H1 (cell line): ENCODE results near the gene AVPR2.

Source experiments
- ATF2 ChIP-seq: IDR thresholded peaks from 2 replicates; pipeline ENCODE4 v1.6.1; 2012; ENCODE audit warnings: low read length, inconsistent platforms
- BRCA1 ChIP-seq: IDR thresholded peaks from 2 replicates; pipeline ENCODE4 v1.6.1; 2012; ENCODE audit warnings: low read depth, low read length, improper control_type of control experiment
- EZH2 ChIP-seq: fragments of 200-600 bp; sonication (generic); IDR thresholded peaks from 2 replicates; pipeline ENCODE4 v1.7.1; 2012; ENCODE audit warnings: low read depth, mild to moderate bottlenecking, moderate library complexity, low read length, inconsistent platforms; ENCODE audit not compliant: severe bottlenecking
- POLR2A ChIP-seq, 2 experiments: IDR thresholded peaks; 1 replicate in 1 of 2; 2 replicates in 1 of 2; pipeline ENCODE4 v1.6.1; 2011; ENCODE audit warnings: low read depth in 2 of 2, low read length in 2 of 2, mild to moderate bottlenecking in 2 of 2; ENCODE audit errors: control extremely low read depth in 1 of 2
- POLR2AphosphoS5 ChIP-seq: IDR thresholded peaks from 2 replicates; pipeline ENCODE4 v1.6.1; 2011; ENCODE audit warnings: low read depth, low read length
- RAD21 ChIP-seq, 2 experiments: IDR thresholded peaks in 1 of 2; conservative IDR thresholded peaks in 1 of 2; 2 replicates each; pipeline ENCODE4 v1.6.1; 2011; ENCODE audit warnings: low read depth in 2 of 2, low read length in 2 of 2, improper control_type of control experiment in 1 of 2, inconsistent platforms in 1 of 2, mild to moderate bottlenecking in 1 of 2, moderate library complexity in 1 of 2
- RNF2 ChIP-seq: fragments of 200-900, 300-1000 bp; sonication (generic); IDR thresholded peaks from 2 replicates; pipeline ENCODE4 v1.7.1; 2016; ENCODE audit warnings: borderline replicate concordance, low read depth, mild to moderate bottlenecking, antibody characterized with exemption, low read length; ENCODE audit not compliant: poor library complexity, severe bottlenecking; ENCODE audit errors: missing control alignments
- SIX5 ChIP-seq: IDR thresholded peaks from 2 replicates; pipeline ENCODE4 v1.6.1; 2011; ENCODE audit warnings: mild to moderate bottlenecking, low read depth, low read length
- SP2 ChIP-seq: IDR thresholded peaks from 2 replicates; pipeline ENCODE4 v1.6.1; 2012; ENCODE audit warnings: mild to moderate bottlenecking, low read length, inconsistent platforms
- TAF1 ChIP-seq: IDR thresholded peaks from 2 replicates; pipeline ENCODE4 v1.6.1; 2011; ENCODE audit warnings: mild to moderate bottlenecking, low read depth, low read length
- USF2 ChIP-seq: IDR thresholded peaks from 2 replicates; pipeline ENCODE4 v1.6.1; 2011; ENCODE audit warnings: low read length, improper control_type of control experiment
- YY1 ChIP-seq: IDR thresholded peaks from 2 replicates; pipeline ENCODE4 v1.6.1; 2011; ENCODE audit warnings: low read depth, mild to moderate bottlenecking, low read length
- ZNF274 ChIP-seq: IDR thresholded peaks from 2 replicates; pipeline ENCODE4 v1.7.0; 2012; ENCODE audit warnings: low read length, borderline replicate concordance; ENCODE audit errors: extremely low read depth
- TF ChIP-seq, protein P1 (sequence below), 3 experiments: IDR thresholded peaks; 1 replicate in 2 of 3; 2 replicates in 1 of 3; pipeline versions ENCODE4 v1.5.1 to v1.6.1; 2011; ENCODE audit warnings: low read length in 3 of 3, mild to moderate bottlenecking in 3 of 3, inconsistent platforms in 2 of 3, low read depth in 1 of 3, moderate library complexity in 1 of 3; ENCODE audit not compliant: insufficient read depth in 1 of 3; ENCODE audit errors: control extremely low read depth in 1 of 3

DNA sequence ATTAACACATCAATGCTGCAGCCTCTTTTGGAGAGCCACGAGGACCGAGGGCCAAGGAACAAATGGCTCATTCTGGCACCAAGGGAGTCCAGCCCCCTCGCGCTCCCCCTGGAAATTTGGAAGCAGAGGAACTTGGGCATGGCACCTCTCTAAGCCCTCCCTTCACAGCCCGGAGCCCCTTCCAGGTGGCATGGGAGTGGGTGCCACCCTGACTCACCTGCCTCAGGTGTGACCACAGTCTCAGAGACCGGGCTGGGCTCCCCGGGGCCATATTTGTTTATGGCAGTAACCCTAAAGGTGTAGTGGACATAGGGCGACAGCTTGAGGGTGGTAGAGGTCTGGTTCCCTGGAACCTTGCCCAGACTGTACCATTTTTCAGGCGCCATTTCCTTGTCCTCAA lies 37.3 kb upstream of the AVPR2 start:
- TF ChIP-seq ATF2 (no peak), POLR2AphosphoS5 (no peak), YY1 (no peak), SIX5 (no peak), RAD21 (IDR thresholded peaks at IDR 0.05 in 1 of 2, conservative IDR thresholded peaks at IDR 0.05 in 1 of 2; ENCODE audit: low read depth in 2 of 2, low read length in 2 of 2) (no peak), ZNF274 (no peak), SP2 (no peak), TAF1 (no peak), POLR2A (IDR thresholded peaks at IDR 0.05; ENCODE audit: control extremely low read depth in 1 of 2, low read depth in 2 of 2, low read length in 2 of 2) (no peak), RNF2 (no peak), EZH2 (no peak), USF2 (no peak), BRCA1 (no peak)
- TF ChIP-seq, protein P1, sequence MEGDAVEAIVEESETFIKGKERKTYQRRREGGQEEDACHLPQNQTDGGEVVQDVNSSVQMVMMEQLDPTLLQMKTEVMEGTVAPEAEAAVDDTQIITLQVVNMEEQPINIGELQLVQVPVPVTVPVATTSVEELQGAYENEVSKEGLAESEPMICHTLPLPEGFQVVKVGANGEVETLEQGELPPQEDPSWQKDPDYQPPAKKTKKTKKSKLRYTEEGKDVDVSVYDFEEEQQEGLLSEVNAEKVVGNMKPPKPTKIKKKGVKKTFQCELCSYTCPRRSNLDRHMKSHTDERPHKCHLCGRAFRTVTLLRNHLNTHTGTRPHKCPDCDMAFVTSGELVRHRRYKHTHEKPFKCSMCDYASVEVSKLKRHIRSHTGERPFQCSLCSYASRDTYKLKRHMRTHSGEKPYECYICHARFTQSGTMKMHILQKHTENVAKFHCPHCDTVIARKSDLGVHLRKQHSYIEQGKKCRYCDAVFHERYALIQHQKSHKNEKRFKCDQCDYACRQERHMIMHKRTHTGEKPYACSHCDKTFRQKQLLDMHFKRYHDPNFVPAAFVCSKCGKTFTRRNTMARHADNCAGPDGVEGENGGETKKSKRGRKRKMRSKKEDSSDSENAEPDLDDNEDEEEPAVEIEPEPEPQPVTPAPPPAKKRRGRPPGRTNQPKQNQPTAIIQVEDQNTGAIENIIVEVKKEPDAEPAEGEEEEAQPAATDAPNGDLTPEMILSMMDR (IDR thresholded peaks at IDR 0.05; ENCODE audit: control extremely low read depth in 1 of 3, insufficient read depth in 1 of 3, low read depth in 1 of 3, low read length in 3 of 3), result no peak
